HG03439 (cell line): Measurements from ENCODE around the gene ATP2A2.
"Not testable (repeated sequence)": the region's sequence is repeated elsewhere in the genome, so short reads cannot be mapped to it uniquely, and the experiment has no call there.

Experiments used
- ATAC-seq: cut with Tn5 transposase; IDR thresholded peaks from one replicate; pipeline ENCODE4 v1.9.1; 2021; ENCODE audit warnings: mild to moderate bottlenecking, moderate library complexity; ENCODE audit not compliant: unreplicated experiment

ATP2A2 gene

DNA sequence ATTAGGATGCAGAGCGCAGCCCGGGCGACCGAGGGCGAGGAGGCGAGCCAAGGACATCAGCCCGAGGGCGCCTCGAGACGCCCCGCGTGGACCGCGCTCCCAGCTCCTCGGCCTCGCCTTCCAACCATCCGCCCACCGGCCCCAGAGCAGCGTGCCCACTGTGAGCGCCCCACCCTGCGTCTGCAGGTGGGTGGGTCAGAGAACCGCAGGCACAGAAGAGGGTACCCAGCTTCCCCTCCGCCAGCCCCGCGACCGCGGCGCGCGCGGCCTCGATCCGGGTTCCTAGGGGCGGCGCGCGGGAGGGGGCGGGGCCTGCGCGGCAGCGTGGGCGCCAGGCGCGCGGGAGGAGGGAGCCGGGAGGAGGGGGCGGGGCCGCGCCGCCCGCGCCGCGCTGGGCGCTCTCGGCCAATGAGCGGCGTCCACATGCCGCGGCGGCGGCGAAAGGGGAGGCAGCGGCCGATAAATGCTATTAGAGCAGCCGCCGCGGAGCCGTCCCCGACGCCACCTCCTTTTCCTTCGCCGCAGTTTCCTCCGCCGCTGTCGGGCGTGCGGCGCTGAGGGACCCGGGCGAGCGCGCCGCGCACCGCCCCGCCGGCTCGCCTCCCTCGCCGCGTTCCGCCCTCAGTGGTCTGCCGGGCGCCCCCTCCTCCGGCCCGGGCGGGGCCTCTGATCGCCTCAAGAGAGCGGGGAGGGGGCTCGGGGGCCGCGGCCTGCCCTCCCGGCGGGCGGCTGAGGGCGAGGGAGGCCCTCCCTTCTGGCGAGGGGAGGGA is at the start of gene ATP2A2:
Gene ATP2A2, plus strand, starts transcription at position 469 of the 770 bp plus-strand sequence. CDS start 543 bp downstream, outside the sequence.
- peak; percentile 73 for ATAC-seq

DNA sequence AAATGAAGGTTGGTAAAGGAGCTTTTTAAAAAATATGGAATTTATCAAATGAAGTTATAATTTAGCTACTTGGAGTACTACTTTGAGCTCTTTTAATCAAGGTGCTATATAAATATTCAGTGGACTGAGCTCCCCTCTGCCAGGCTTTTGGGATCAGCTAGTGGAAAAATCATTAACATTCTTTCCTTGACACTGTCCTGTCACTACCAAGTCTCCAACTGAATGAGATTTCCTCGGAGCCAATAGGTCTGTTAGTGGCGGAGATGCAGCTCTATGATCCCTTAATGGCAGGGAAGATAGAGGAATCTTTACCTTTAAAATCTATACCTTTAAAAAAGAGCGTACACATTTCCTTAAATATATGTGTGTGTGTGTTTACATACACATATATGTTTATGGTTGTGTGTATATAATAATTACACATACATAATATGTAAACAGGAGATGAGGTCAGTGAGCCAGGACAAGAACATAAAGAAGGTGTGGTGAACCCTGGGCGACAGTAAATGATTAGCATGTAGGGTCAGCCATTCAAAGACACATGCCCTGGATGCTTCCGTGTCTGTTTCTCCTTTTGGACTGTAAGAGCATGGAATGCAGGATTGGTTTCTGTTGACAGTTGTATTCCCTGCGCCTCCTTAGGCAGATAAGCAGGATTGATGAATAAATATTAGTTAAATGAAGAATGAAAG is 47.7 kb upstream of the ATP2A2 start:
- ATAC-seq: no peak

DNA sequence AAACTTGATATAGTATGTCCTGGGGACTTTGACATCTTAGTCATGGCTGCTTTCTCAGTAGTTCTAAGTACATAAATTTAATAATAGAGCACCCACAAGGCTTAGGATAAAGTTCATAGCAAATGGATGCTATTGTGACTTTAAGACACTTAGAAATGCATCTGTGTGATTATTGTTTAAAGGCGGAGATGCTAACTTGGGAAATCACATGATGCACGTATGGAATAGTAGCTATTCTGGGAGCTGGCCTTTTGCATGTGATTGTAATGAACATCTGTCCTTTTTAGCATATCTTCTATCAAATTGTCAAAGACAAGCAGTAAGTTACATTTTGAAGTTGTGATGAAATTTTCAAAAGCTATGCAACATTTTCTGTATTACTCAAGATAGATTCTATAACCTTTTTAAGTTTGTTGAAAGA is 46.7 kb upstream of the ATP2A2 start:
- ATAC-seq: no peak

DNA sequence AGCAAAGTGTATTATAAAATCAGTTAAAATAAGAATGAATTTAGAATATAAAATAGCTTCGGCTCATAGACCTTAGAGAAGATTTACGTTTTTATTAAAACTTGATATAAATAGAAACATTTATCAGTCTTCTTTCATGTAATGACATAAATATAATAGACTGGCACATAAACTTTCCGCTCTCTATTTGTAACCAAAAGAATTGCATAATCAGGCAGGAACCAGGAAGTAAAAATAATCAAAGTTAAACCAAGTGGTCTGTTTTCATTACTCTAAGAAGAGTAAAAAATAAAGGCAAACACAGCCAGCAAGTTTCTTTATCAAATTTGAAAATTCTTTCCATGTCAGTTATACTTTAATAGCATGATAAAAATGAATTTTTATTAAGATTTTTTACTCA is 46.3 kb upstream of the ATP2A2 start:
- no peak for ATAC-seq

DNA sequence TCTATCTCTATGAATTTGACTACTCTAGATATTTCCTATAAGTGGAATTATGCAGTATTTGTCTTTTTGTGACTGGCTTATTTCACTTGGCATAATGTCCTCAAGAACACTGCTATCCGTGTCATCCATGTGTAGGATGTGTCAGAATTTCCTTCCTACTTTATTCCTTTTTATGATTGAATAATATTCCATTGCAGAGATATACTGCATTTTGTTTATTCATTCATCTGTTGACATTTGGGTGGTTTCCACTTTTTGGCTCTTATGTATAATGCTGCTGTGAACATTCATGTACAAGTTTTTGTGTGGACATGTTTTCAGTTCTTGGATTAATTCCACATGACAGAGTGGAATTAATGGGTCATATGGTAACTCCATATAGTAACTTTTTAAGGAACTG is 45.7 kb upstream of the ATP2A2 start:
- no peak for ATAC-seq

DNA sequence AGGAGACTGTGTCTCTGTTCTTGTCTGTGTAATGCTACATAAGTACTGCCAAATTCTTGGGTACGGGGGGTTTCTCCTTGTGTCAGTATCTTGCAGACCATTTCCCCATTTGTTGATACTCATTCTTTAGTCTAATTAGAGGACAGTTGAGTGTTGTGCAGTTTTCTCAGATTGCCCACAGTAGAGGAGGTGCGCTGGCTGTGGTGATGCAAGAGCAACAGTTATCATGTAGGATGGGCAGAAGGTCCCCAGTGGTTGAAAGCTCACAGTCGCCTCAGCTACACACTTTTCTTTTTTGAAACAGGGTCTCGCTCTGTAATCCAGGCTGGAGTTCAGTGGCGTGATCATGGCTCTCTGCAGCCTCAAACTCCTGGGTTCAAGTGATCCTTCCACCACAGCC is 37.8 kb upstream of the ATP2A2 start:
- no peak for ATAC-seq

DNA sequence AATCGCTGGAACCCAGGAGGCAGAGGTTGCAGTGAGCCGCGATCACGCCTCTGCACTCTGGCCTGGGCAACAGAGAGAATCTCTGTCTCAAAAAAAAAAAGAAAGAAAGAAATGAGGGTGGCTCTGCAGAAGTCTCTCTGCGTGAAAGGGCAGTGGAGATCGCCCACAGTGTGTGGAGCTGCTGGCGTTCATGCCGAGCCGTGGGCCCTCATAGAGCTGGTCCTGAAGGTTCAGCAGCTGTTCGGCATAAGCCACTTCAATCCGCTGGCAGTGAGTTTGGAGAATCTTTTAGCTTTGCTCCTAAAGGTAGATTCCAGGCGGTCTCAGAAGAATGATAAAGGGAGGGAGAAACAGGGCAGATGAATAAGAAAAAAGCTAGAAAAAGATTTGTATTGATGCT is 36.7 kb upstream of the ATP2A2 start:
- ATAC-seq: no peak

DNA sequence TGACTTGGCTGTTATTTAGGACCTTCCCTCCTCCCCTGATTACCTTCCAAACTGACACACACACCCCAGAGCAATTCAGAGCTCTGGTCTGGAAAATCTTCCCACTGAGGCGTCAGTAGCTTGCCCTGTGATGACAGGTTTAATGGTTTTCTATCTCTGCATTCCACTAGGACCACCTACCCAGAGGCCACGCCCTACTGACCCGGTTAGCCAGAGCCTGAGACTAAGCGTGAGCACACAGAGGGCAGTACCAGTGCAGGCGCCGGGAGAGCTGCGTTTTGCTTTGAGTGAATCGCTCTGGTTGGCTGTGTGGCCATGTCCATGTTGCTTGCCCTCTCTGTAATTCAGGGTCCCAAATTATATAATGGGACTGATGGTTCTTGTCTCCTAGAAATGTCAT is 36.2 kb upstream of the ATP2A2 start:
- ATAC-seq: no peak

DNA sequence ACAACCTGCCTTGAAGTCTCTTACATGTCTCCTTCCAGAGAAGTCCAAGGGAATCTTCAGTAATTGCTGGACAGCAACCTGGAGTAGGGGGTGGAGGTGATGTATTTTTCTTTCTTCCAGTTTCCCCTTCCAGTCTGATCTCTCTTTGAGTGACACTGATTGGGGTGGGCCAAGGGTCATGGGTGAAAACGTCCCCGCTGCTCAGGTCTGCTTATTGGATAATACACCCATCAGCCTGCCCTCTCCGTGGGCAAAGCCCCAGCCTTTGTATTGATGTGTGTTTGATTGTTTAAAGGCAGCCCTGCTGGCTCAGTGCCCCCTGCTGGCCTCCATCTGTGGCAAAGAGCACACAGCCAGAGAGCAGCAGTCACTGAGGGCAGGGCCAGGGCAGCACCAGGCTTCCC is 35.7 kb upstream of the ATP2A2 start:
- no peak for ATAC-seq

DNA sequence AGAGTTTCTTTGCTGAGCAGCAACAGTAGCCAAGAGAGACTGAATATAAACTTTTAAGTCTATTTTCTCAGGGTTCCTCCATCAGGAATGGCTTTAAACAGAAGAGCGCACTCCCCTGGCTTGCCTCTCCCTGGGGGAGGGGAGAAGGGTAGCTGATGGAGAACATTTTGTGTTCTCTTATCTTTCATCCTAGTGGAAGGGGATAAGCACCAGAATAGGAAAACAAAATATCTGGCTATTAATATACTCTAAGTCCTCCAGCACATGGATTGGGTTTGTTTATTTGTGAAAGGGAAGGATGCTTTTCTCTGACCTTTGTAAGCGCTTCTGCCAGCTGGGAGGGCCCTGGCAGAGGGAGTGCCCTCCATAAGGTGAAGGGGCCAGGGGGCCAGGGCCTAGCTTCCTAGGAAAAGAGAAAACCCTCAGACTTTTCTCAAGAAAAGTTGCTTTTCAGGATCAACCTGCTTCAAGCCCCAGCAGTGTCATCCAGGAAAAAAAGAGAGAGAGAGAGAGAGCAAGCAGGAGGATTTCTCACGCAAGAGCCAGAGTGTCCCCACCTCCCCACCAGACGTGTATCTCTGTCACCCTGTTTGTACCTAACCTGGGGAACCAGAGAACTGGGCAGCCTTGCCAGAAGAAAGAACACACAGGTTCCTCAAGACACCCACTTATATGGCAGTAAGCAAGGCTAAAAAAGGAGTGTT is 34.3 kb upstream of the ATP2A2 start:
- no peak for ATAC-seq

DNA sequence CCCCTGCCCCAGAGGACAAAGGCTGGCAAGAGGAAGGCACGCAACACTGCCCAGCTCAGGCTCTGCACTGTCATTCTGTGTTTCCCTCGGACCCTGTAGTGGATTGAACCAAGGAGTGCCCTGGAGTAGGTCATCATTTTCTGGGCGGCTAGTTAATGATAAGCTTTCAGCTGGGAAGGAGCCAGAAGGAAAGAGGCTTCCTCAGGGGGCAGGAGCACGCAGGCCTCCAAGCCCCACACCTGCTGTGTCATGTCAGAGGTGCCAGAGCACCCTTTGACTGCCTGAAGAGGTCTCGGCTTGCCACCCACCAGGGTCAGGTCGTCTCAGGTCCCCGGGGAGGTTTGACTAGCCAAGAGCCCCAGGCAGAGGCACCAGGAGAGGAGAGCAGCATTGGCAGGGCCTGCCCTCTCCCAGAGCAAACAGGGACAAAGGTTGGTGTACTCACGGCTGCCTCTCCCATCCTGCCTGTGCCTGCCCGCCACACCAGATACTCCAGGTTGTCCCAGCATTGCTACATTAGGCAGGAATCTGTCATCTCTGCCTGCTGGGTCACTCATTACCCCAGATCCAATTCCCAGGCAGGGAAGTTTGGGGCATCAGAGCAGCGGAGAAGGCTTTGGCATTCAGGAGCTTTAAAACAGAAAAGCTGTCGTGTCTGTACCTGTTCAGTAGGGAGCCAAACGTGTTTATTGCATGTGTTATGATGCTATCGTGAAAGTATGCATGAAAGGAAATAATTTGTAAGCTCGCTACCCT is 33.5 kb upstream of the ATP2A2 start:
- ATAC-seq: no peak

DNA sequence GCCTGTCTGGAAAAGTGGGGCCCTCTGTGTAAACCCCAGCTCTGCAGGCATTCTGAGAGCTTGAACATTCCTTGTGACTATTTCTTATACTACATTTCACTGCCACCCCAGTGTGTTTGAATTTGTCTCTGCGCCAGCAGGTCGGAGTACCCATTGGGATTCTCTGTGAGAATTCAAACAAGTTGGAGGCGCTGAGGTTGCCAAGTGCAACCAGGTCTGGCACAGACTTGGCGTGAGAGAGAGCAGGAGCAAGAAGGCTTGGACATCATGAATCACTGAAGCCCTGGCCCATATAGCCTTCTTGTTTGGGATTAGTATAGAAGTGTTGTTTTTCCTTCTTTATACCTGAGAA is 33.0 kb upstream of the ATP2A2 start:
- no peak for ATAC-seq

DNA sequence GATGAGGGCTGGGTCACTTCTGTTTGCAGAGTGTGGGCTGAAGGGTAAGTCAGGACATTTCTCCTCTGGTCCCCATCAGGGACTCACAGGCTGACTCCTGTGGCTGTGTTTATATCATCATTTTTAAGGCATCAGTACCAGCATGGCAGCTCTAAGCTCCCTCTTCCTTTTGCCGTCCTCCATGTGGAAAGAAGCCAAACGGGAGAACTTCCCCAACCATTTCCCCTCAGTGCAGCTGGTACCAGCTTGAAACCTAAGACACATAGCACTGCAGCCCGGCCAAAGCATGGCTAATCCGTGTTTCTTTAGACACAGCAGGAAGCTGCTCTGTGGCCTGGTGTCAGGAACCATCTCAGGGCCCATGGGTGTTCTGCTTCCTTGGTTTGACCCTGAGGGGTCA is 31.9 kb upstream of the ATP2A2 start:
- ATAC-seq: no peak

DNA sequence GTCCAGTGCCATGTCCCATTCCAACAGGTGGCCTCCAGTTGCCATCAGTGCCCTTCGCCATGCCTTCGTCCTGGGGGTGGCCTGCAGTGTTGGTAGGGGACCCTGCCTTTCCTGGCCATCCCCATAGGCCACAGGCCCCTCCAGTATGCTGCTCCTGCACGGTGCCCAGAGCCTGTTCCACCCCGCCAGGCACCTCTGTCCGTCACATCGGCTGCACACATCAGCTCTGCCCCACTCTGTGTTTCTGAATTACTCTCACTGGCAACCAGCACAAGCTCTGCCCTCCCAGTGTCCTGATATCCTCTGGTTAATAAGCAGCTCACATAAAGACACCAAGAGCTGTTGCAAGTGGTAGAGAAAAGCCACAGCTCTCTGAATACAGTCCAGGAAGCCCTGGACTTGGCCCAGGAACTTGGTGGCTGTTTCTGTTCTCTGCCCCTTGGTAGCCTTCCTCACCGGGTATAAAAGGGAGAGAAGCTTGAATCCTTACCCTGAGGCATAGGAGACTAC is 31.3 kb upstream of the ATP2A2 start:
- no peak for ATAC-seq

DNA sequence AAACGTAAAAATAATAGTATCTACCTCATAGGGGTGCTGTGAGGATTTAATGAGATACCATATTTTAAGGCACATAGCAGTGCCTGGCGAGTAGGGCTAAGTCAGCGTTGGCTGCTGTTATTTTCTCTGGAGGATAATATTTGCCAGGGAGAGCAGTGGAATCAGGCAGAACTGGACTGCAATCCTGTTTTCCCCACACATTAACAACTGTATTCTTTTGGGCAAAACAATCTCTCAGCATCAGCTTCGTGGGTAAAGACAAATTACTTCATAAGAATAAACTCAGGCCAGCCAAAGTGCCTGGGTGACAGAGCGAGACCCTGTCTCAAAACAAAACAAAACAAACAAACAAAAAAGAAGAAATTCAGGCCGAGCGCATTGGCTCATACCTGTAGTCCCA is 29.7 kb upstream of the ATP2A2 start:
- no peak for ATAC-seq

DNA sequence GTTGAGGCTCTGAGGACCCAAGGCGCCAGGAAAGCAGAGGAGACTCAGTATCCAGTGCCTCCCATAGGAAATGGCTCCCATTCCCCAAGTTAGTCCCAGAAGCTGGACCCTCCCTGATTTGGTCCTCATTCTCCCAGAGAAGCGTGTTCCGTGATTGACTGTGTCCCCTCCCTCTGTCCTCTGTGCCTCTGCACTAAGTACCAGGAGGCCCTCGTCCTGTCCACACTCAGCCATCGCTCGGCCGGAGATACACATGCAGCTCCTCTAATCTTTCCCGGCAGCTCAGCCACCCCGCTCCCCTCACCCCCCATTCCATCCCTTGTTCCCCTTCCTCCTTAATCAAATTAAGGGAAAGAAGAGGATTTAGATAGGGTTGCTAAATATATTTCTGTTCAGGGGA is 28.3 kb upstream of the ATP2A2 start:
- no peak for ATAC-seq

DNA sequence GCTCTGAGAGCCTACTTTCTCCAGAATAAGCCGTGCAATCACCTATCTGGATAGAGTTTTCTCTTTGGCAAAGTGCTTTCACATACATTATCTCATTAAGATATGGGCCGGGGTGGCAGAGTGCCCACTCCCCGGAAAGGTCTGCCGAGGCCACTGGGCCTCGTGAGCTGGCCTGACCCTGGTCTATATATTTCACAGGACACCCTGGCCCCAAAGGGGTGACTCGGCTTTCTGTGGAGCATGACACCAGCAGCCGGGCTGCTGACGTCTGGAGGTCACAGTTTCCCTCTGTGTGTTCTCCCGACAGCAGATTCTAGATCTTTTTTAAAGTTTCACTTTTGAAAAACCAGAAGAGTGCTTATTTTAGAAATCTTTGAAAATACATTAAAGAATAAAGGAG is 27.9 kb upstream of the ATP2A2 start:
- no peak for ATAC-seq

DNA sequence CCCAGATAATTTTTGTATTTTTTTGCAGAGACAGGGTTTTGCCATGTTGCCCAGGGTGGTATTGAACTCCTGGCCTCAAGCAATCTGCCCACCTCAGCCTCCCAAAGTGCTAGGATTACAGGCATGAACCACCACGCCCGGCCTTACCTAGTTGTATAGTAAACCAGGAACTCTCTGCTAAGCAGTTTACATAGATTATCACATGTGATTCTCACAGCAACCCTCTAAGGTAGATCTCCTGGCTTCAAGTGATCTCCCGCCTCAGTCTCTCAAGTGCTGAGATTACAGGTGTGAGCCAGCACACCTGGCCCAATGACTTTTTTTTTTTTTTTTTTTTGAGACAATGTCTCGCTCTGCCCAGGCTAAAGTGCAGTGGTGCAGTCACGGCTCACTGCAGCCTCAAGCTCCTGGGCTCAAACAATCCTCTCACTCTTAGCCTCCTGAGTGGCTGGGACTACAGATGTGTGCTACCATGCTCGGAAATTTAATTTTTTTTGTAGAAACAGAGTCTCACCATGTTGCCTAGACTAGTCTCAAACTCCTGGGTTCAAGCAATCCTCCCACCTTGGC is 26.0 kb upstream of the ATP2A2 start:
- ATAC-seq: no peak

DNA sequence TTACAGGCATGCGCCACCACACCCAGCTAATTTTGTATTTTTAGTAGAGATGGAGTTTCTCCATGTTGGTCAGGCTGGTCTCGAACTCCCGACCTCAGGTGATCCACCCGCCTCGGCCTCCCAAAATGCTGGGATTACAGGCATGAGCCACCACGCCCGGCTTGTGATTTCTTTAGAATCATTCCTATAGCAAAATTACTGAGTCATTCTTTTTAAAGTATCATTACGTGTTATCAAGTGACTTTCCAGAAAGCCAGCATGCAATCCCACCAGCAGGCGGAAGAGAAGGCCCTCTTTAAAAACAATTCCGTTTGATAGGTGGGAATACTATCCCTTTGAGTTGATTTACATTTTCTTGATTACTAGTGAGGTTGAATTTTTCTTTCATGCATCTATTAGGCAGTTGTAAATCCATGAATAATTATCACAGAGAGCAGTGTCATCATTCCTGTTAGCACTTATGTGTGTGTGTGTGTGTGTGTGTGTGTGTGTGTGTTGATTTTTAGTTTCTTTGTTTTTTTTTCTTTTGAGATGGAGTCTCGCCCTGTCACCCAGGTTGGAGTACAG is 25.1 kb upstream of the ATP2A2 start:
- ATAC-seq: not testable (repeated sequence)

DNA sequence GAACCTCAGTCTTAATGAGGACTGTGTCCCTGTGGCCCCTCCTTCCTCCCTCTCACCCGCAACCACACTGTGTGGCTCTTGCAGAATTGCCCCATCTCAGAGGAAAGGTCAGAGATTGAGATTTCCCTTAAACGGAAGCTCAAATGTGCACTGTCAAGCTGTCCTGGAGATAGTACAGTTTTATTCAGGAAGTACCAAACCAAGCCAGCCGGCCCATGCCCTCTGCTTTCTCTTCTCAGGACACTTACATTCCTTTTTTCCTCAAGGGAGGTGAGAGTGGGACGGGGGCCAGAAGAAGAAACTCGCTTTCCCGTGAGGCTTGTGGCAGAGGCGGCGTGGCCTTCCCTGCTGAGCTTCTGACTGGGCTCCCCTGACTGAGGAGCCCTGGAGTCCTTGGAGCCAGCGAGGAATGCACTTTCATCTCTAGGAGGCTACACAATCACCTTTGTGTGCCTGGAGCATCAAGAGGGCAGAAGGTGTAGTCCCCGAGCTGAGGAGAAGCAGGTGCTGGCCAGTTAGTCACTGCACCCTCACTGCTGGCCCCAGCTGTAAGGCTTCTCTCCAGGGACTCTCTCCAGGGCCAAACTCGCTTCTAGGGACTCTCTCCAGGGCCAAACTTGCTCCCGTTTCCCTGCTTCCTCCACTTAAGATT is 24.1 kb upstream of the ATP2A2 start:
- no peak for ATAC-seq
